Measurements from ENCODE around the gene LY6G5B. TPM values are rescaled to one million over a fixed set of nuclear protein-coding genes. Genes with fewer than 3 reads are reported as not detected.
"Not testable (repeated sequence)": the region's sequence is repeated elsewhere in the genome, so short reads cannot be mapped to it uniquely, and the experiment has no call there.

Gene LY6G5B
- total RNA-seq, 4 donors from 2014 or later: 7.2 to 25.6 (median 19.7) TPM

DNA sequence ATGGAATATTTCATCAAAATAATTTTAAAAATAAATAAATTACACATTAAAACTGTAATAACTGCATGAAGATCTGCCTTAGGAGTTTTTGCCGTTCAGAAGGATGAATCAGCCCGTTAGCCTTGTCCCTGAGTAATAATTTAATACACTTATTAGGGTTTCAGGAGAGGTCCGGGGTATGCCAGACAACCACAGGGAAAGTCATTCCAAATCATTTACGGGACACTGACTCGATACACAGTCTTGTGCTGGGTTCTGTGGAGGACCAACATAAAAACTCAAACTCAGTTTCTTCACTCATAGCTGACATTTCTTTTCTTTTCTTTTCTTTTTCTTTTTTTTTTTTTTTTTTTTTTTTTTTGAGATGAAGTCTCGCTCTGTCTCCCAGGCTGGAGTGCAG is 36.2 kb downstream of the LY6G5B start:
- DNase-seq: no peak
- no peaks in the 10 kb centered on the region for H3K36me3 ChIP-seq
- H3K9me3 ChIP-seq: no peaks in the 10 kb centered on the region
- H3K27ac ChIP-seq: no peak overlapping the region
- H3K4me1 ChIP-seq: peaks cover 0 to 21% (median 9%) of the 10 kb centered on the region in 4 donors
- TF ChIP-seq POLR2A (IDR thresholded peaks at IDR 0.05): no peak
- TF ChIP-seq CTCF (IDR thresholded peaks at IDR 0.05): no peak
- H3K27me3 ChIP-seq: no peaks in the 10 kb centered on the region
- H3K4me3 ChIP-seq: no peak overlapping the region

DNA sequence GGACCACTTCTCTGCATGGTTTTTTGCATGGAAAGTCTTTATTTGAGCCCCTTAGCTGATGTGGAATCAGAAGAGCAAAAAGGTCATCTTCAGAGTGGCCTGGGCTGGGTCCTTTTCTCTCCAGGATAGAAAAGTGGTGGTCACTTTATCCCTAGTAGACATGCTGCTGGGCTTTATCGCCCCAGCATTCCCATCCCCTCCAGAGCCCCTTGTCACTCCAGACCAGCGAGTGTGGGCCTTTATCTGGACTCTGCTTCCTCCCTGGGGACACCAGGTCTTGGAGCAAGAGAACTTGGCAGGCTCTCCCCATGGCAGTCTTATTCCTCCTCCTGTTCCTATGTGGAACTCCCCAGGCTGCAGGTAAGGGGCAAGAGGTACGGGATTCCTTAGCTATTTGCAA is 36.8 kb downstream of the LY6G5B start, which contains the start of gene LY6G6F:
Gene LY6G6F (plus strand): TSS at position 268 of the 400 bp plus-strand sequence. CDS start 41 bp downstream, at position 309.
- no peaks in the 10 kb centered on the region for H3K9me3 ChIP-seq
- no peak for TF ChIP-seq POLR2A (IDR thresholded peaks at IDR 0.05)
- no peak for TF ChIP-seq CTCF (IDR thresholded peaks at IDR 0.05)
- H3K4me1 ChIP-seq: peaks cover 0 to 19% (median 7%) of the 10 kb centered on the region in 4 donors
- no peak within 1 kb of the TSS for H3K27ac ChIP-seq
- H3K27me3 ChIP-seq: no peaks in the 10 kb centered on the region
- no peaks in the 10 kb centered on the region for H3K36me3 ChIP-seq
- DNase-seq: no peak
- no peak within 1 kb of the TSS for H3K4me3 ChIP-seq

- Histone ChIP-seq H3K27me3 (no peaks in the 10 kb centered on the region), H3K4me3 (no peak overlapping the region), H3K4me1 (peaks cover 0 to 14% (median 0%) of the 10 kb centered on the region in 4 donors), H3K36me3 (no peaks in the 10 kb centered on the region), H3K27ac (no peak overlapping the region), H3K9me3 (no peaks in the 10 kb centered on the region)
- no peak for DNase-seq
- TF ChIP-seq POLR2A (IDR thresholded peaks at IDR 0.05): no peak
- no peak for TF ChIP-seq CTCF (IDR thresholded peaks at IDR 0.05)
Observed at GRCh38 chr6:31707701-31708100, 37.9 kb downstream of the LY6G5B start.

DNA sequence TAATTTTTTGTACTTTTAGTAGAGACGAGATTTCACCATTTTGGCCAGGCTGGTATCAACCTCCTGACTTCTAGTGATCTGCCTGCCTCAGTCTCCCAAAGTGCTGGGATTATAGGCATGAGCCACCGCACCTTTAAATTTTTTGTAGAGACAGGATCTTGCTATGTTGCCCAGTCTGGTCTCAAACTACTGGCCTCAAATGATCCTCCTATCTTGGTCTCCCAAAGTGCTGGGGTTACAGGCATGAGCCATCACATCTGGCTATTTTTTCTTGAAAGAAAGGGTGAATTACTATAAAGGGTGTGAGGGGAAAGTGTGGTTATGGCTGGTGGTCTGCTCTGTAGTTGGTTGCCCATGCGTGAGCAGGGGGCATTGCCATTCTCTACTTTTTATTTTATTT is 38.4 kb downstream of the LY6G5B start:
- no peak overlapping the region for H3K4me3 ChIP-seq
- peaks cover 0 to 14% (median 0%) of the 10 kb centered on the region in 4 donors for H3K4me1 ChIP-seq
- TF ChIP-seq POLR2A (IDR thresholded peaks at IDR 0.05): no peak
- TF ChIP-seq CTCF (IDR thresholded peaks at IDR 0.05): no peak
- no peaks in the 10 kb centered on the region for H3K9me3 ChIP-seq
- no peak overlapping the region for H3K27ac ChIP-seq
- no peaks in the 10 kb centered on the region for H3K27me3 ChIP-seq
- no peak for DNase-seq
- no peaks in the 10 kb centered on the region for H3K36me3 ChIP-seq

DNA sequence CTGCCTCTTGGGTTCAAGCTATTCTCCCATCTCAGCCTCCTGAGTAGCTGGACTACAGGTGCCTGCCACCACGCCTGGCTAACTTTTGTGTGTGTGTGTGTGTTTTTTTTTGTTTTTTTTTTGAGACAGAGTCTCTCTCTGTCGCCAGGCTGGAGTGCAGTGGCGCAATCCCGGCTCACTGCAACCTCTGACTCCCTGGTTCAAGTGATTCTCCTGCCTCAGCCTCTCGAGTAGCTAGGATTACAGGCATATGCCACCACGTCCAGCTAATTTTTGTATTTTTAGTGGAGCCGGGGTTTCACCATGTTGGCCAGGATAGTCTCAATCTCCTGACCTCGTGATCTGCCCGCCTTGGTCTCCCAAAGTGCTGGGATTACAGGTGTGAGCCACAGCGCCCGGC is 39.4 kb downstream of the LY6G5B start:
- H3K9me3 ChIP-seq, H3K4me3 ChIP-seq, H3K27me3 ChIP-seq, H3K27ac ChIP-seq, H3K36me3 ChIP-seq, DNase-seq: not testable (repeated sequence)
- H3K4me1 ChIP-seq: peaks cover 0 to 15% (median 1%) of the 10 kb centered on the region in 4 donors

- Histone ChIP-seq H3K4me3 (no peak overlapping the region), H3K27me3 (no peaks in the 10 kb centered on the region), H3K36me3 (no peaks in the 10 kb centered on the region), H3K27ac (peak overlapping the region in 1 of 4 donors; percentile 39), H3K4me1 (peaks cover 0 to 15% (median 1%) of the 10 kb centered on the region in 4 donors), H3K9me3 (no peaks in the 10 kb centered on the region)
- no peak for DNase-seq
- TF ChIP-seq POLR2A (IDR thresholded peaks at IDR 0.05): no peak
- TF ChIP-seq CTCF (IDR thresholded peaks at IDR 0.05): no peak
Observed at GRCh38 chr6:31710523-31711219, 40.9 kb downstream of the LY6G5B start.
